HG02852 (cell line): ENCODE measurements around the gene AMMECR1.
"Not testable (repeated sequence)": the region's sequence is repeated elsewhere in the genome, so short reads cannot be mapped to it uniquely, and the experiment has no call there.

Experiments
- ATAC-seq: cut with Tn5 transposase; IDR thresholded peaks from one replicate; pipeline ENCODE4 v1.9.1; 2021; ENCODE audit warnings: mild to moderate bottlenecking, moderate library complexity; ENCODE audit not compliant: unreplicated experiment

AMMECR1 gene

DNA sequence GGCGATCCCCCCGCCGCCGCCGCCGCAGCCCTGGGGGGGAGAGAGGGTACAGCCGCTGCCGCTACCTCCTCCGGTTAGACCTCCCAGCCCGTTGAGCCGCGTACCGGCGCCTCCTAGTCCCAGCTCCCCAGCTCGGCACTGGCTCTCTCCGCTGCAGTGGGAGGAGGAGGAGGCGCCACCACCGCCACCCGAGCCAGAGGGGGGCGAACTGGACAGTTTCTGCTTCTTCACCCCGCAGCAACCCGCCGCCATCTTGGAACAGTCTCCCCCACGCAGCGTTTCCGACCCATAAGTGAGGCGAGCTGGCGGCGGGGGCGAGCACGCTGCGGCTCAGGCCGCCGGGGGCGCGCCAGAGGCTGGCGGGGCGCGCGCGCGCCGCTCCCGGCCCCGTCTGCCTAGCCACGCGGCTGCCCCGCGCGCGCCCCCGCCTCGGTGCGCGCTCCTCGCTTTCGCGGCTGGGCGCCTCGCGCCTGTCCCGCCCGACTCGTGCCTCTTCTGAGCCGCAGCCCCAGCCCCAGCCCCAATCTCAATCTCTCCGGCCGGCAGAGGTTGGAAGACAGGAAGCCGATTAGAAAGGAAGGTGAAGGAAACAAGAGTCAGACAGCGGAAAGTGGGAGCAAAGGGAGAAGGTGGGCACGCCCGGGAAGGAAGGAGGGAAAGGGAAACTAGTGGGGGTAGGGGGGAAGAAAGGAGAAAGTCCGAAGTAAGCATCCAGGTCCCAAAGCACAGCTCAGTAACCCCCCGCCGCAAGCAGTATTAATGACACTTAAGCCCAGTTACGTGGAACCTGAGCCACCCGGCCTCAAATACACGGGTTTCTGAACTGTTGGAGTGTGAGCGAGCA is at the start of gene AMMECR1:
TSS of gene AMMECR1 (minus strand) at position 266 of the 844 bp plus-strand sequence. CDS start at position 252, 14 bp downstream.
- peak; percentile 75 for ATAC-seq

- ATAC-seq: no peak
Measured at GRCh38 chrX:110363244-110363643, 45.4 kb upstream of the AMMECR1 start.

- no peak for ATAC-seq
Measured at GRCh38 chrX:110359273-110359672, 41.4 kb upstream of the AMMECR1 start.

GRCh38 chrX:110358548-110358947 is 40.7 kb upstream of the AMMECR1 start, which contains the start of gene RTL9:
Gene RTL9, plus strand, starts transcription at chrX:110358848. Its CDS starts 91,770 bp downstream, at chrX:110450618.
- no peak for ATAC-seq

- ATAC-seq: no peak
Measured at GRCh38 chrX:110346681-110347080, 28.8 kb upstream of the AMMECR1 start.

GRCh38 chrX:110341189-110342035 is 23.5 kb upstream of the AMMECR1 start:
- ATAC-seq: peak; percentile 86

- no peak for ATAC-seq
Measured at GRCh38 chrX:110338935-110339334, 21.1 kb upstream of the AMMECR1 start.

GRCh38 chrX:110333458-110333857 is 15.6 kb upstream of the AMMECR1 start:
- ATAC-seq: not testable (repeated sequence)

GRCh38 chrX:110331444-110332030 is 13.7 kb upstream of the AMMECR1 start:
- ATAC-seq: no peak

DNA sequence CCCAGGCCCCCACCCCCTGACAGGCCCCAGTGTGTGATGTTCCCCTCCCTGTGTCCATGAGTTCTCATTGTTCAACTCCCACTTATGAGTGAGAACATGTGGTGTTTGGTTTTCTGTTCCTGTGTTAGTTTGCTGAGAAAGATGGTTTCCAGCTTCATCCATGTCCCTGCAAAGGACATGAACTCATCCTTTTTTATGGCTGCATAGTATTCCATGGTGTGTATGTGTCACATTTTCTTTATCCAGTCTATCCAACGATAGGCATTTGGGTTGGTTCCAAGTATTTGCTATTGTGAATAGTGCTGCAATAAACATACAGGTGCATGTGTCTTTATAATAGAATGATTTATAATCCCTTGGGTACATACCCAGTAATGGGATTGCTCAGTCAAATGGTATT is 10.7 kb upstream of the AMMECR1 start:
- not testable (repeated sequence) for ATAC-seq

- ATAC-seq: no peak
Measured at GRCh38 chrX:110327336-110327735, 9.5 kb upstream of the AMMECR1 start.

- no peak for ATAC-seq
Measured at GRCh38 chrX:110326712-110327111, 8.8 kb upstream of the AMMECR1 start.

GRCh38 chrX:110322603-110323002 is 4.7 kb upstream of the AMMECR1 start:
- no peak for ATAC-seq

- ATAC-seq: no peak
Measured at GRCh38 chrX:110321670-110322069, 3.8 kb upstream of the AMMECR1 start.

GRCh38 chrX:110321081-110321480 is 3.2 kb upstream of the AMMECR1 start:
- ATAC-seq: no peak

DNA sequence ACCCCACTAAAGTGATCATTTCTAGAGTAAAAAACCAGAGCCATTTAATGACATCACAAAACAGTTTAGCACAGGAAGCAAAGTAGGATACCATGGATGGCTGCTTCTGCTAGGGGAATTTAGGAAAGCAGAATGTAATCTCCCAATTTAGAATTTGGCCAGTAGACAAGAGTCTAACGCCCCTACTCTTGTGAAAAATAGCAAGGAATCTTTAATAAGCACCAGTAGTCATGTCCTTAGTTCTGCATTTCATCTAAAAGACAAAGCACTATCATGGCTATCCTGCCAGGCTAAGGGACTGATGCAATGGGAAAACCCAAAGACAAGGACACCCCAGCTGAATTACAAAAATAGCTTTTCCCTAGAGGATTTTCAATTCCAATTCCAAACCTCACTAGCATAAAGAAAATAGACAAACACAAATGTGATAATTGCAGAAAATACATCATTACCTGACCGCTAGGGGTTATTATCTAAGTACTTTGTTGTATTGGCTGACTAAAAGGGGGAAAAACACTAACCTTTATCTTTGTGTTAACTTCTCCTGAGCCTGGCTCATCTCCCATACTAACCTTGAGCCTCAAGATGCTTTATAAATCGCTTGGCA is 2.6 kb upstream of the AMMECR1 start:
- no peak for ATAC-seq

- ATAC-seq: no peak
Measured at GRCh38 chrX:110318664-110318968, 731 bp upstream of the AMMECR1 start.

DNA sequence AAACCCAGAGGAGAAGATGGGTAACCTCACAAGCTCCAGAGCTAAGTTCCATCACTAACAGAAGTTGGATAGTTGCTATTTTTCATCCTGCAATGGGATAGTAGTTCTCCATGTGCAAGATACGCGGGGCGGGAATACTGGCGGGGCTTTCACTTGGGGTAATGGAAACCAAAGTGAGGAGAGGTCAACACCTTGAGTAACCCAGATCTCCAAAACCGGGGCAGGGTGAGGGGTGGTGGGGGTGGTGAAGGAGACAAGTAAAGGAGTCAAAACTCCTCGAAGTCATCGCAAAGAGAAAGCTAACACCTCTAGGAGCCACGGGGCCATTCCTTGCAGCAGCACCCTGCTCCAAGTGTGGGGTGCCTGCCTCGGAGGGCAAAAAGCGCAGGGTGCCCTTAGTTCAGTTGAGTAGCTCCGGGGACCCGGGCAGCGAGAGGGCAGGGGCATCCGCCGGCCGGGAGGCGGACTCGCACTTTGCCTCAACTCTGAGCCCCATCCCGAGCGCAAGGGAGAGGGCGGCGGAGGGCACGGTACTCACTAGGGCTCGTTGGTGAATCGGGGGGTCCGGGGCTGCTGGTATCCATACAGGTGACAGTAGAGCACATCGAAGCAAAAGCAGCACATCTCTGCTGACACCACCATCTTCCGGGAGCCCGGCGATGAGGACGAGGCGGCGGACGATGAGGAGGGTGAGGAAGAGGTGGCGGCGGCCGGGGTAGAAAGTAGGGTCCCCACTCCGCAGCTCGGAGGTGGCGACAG is 645 bp downstream of the AMMECR1 start:
- peak; percentile 20 for ATAC-seq

DNA sequence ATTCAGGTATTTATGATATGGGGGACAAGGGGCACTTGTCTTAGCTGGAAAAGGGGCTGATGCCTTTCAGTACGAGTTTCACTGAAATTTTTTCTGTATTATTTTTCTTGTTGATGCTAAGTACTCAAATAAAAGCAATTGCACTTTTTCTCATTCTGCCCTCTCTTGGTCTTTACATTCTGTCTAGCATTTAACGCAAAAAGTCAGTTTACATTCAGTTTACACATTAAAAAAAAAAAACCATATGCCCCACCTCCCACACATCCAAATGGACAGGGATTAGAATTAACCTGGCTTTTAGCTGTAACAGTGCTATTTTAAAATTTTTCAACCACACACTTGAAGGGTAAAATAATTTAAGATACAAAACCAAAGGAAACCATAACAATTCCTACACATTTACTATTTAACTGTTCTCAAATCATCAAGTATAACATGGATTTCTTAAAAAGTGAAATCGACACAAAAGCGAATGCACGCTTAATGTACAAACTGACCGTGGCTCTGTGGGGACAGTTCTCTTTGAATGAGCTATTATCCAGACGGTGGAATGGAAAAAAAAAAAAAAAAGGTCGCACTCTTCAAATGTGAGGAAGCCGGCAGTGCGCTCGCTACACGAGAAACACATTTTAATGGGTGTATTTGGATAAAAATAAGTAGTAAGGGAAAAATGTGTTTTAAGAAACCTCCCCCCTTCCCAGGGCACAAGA is 1.4 kb downstream of the AMMECR1 start:
- no peak for ATAC-seq

GRCh38 chrX:110315551-110315950 is 2.3 kb downstream of the AMMECR1 start:
- ATAC-seq: no peak
